ENCODE results near the gene FHIT.

GRCh38 chr3:59810606-59811005 is 1440.6 kb downstream of the FHIT start:
- TF ChIP-seq CTCF (IDR thresholded peaks at IDR 0.05 in 4 of 5, conservative IDR thresholded peaks at IDR 0.05 in 1 of 5) = no peak
- TF ChIP-seq POLR2A (IDR thresholded peaks at IDR 0.05) = no peak
